ENCODE results near the gene C12orf75. TPM values are rescaled to one million over a fixed set of nuclear protein-coding genes. Genes with fewer than 3 reads are reported as not detected.

The C12orf75 gene
- total RNA-seq, 1 donor from 2014 or later: 40.4 TPM

DNA sequence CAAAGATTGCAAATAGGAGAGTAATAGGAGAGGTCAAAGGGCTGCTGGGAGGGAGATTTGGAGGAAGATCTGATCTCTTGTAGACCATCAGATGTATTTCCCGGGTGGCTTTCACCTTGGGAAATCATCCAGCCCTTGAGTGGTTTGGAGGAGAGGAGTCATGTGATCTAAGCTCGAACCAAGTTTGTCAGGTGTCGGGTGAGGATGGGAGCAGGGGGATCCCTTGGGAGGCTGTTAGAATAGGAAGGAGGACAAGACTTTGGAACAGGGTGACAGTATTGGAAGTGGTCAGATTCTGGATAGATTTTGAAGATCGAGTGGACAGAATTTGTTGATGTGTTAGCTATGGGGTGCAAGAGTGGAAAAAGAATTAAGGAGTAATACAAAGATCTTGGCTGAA is 46.6 kb downstream of the C12orf75 start:
- Mint-ChIP-seq H3K27ac (ENCODE audit: unreplicated experiment) (no peak overlapping the region), H3K27me3 (ENCODE audit: low read depth) (no peaks in the 10 kb centered on the region), H3K4me3 (no peak overlapping the region), H3K9me3 (no peaks in the 10 kb centered on the region), H3K4me1 (no peaks in the 10 kb centered on the region), H3K36me3 (ENCODE audit: low read depth) (peaks cover 7% of the 10 kb centered on the region)
- TF ChIP-seq, protein P1, sequence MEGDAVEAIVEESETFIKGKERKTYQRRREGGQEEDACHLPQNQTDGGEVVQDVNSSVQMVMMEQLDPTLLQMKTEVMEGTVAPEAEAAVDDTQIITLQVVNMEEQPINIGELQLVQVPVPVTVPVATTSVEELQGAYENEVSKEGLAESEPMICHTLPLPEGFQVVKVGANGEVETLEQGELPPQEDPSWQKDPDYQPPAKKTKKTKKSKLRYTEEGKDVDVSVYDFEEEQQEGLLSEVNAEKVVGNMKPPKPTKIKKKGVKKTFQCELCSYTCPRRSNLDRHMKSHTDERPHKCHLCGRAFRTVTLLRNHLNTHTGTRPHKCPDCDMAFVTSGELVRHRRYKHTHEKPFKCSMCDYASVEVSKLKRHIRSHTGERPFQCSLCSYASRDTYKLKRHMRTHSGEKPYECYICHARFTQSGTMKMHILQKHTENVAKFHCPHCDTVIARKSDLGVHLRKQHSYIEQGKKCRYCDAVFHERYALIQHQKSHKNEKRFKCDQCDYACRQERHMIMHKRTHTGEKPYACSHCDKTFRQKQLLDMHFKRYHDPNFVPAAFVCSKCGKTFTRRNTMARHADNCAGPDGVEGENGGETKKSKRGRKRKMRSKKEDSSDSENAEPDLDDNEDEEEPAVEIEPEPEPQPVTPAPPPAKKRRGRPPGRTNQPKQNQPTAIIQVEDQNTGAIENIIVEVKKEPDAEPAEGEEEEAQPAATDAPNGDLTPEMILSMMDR (conservative IDR thresholded peaks at IDR 0.05): no peak
- DNase-seq (ENCODE audit: low read depth, low spot score): no peak

DNA sequence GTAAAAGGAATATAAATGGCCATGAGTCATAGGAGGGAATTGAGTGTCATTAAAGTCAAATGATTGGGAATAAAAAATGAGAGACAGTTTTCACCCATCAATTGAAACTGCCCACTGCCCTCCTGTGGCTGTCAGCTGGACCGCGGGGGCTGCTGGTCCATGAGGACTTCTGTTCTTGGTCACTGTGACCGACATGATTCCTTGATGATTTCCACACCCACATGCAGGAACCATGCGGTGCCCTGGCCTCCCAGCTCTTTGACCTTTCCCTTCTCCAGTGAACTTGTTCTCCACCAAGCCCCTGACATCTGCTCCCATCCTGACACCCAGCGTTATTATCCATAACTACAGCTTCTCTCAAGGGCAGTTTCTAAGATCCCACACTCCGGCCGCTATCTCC is 48.4 kb downstream of the C12orf75 start:
- peak; percentile 9 for DNase-seq (ENCODE audit: low read depth, low spot score)

DNA sequence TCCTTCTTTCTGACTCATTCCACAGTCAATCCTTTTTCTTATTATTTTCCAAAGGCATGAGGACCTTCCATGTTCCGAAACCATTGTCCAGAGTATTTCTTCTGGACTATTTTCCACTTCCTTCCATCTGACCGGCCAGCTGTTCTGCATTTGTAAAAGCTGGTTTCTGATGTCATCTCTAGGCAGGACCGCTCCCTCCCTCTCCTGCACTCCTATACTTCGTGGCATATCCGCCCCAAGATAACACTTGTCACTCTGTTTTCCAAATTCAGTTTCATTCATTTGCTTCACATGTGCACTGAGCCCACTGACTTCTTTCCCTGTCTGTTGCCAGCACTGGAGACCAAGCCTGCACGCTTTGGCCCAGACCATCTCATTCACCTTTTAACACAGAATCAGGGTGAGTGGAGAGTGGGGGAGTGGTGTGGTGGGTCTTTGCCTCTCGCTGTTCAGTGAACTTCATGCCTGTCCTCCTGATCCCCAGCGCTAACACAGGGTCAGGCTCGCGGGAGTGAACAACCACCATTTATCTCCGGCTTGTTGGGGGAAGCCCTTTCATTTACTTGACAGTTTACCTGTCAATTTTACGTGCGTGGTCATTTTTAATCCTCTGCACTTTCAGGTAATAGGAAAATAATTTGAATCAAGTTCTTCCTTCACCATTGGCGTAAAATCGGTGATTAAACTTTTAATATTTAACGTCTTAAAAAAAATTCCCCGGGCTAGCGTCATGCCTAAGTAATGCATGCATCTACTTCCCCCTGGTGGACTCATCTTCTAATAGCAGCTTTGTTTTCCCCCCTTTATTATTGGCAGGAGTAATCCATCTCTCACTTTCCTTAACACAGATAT is 52.5 kb downstream of the C12orf75 start:
- no peaks in the 10 kb centered on the region for H3K36me3 Mint-ChIP-seq (ENCODE audit: low read depth)
- no peak overlapping the region for H3K4me3 Mint-ChIP-seq
- no peaks in the 10 kb centered on the region for H3K9me3 Mint-ChIP-seq
- H3K4me1 Mint-ChIP-seq: no peaks in the 10 kb centered on the region
- no peaks in the 10 kb centered on the region for H3K27me3 Mint-ChIP-seq (ENCODE audit: low read depth)
- H3K27ac Mint-ChIP-seq (ENCODE audit: unreplicated experiment): no peak overlapping the region
- peak; percentile 14 for DNase-seq (ENCODE audit: low read depth, low spot score)
- TF ChIP-seq, protein P1 (conservative IDR thresholded peaks at IDR 0.05): peak; percentile 90

More for the DNA sequence above, 48.4 kb downstream of the C12orf75 start:
- Mint-ChIP-seq H3K36me3 (ENCODE audit: low read depth) (peaks cover 4% of the 10 kb centered on the region), H3K4me1 (no peaks in the 10 kb centered on the region), H3K27me3 (ENCODE audit: low read depth) (no peaks in the 10 kb centered on the region), H3K4me3 (no peak overlapping the region), H3K27ac (ENCODE audit: unreplicated experiment) (no peak overlapping the region), H3K9me3 (no peaks in the 10 kb centered on the region)
- TF ChIP-seq, protein P1 (conservative IDR thresholded peaks at IDR 0.05): peak; percentile 38

DNA sequence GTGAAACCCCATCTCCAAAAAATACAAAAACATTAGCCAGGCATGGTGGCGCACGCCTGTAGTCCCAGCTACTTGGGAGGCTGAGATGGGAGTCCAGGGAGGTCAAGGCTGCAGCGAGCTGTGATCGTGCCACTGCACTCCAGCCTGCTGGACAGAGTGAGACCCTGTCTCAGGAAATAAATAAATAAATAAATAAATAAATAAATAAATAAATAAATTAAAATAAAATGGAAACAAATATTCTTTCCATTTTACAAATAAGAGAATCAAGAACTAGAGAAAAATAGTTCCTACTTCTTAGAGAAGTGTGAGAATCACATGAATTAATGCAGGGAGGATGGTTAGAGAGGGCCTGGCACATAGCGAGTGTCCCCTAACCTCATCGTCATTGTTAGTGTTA is 53.7 kb downstream of the C12orf75 start:
- no peak overlapping the region for H3K27ac Mint-ChIP-seq (ENCODE audit: unreplicated experiment)

DNA sequence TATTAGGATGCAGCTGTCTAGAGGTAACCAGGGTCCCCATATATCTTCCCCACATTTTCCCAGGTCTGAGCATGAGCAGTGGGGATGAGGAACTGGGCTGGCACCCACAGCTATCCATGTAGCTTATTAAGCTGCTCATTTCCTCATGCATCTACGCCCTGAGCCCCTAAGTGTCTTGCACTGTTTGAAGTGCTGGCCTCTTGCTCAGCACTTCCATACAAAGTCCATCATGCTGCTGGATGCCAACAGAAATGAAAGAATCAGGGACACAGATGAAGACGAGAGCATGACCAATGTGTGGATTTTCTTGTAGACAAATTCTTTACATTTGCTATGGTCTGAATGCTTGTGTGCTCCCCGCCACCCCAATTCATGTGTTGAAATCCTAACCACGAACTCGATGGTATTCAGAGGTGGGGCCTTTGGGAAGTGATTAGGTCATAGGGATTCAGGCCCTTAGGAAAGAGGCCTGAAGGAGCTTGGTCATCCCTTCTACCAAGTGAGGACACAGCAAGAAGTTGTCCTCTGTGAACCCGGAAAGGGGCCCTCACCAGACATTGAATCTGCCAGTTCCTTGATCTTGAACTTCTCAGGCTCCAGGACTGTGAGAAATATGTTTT is 54.5 kb downstream of the C12orf75 start:
- Mint-ChIP-seq H3K36me3 (ENCODE audit: low read depth) (no peaks in the 10 kb centered on the region), H3K27ac (ENCODE audit: unreplicated experiment) (no peak overlapping the region), H3K9me3 (no peaks in the 10 kb centered on the region), H3K4me3 (no peak overlapping the region), H3K27me3 (ENCODE audit: low read depth) (no peaks in the 10 kb centered on the region), H3K4me1 (no peaks in the 10 kb centered on the region)
- DNase-seq (ENCODE audit: low read depth, low spot score): no peak
- TF ChIP-seq, protein P1 (conservative IDR thresholded peaks at IDR 0.05): no peak

More for the DNA sequence above, 53.7 kb downstream of the C12orf75 start:
- Mint-ChIP-seq H3K27me3 (ENCODE audit: low read depth) (no peaks in the 10 kb centered on the region), H3K36me3 (ENCODE audit: low read depth) (no peaks in the 10 kb centered on the region), H3K4me1 (no peaks in the 10 kb centered on the region), H3K9me3 (no peaks in the 10 kb centered on the region), H3K4me3 (no peak overlapping the region)
- DNase-seq (ENCODE audit: low read depth, low spot score): no peak
- TF ChIP-seq, protein P1 (conservative IDR thresholded peaks at IDR 0.05): no peak

All from neural crest cell (in vitro differentiated cells).